H9 (cell line): Measurements from ENCODE around the gene PCNX3. TPM values are rescaled to one million over a fixed set of nuclear protein-coding genes. Genes with fewer than 3 reads are reported as not detected.

ENCODE experiments used
- DNase-seq: peaks from one replicate; pipeline ENCODE4 v3.0.0-alpha.2; 2017
- H2AFZ ChIP-seq: one replicate; pipeline ENCODE4 v1.6.1; 2013; ENCODE audit warnings: mild to moderate bottlenecking, low read length, control low read depth, moderate library complexity
- H2AK5ac ChIP-seq: 2 replicates; pipeline ENCODE4 v1.6.1; 2013; ENCODE audit warnings: low read length, control low read depth, mixed read lengths; ENCODE audit not compliant: insufficient read length
- H2BK120ac ChIP-seq: one replicate; pipeline ENCODE4 v1.6.1; 2013; ENCODE audit warnings: low read depth, mild to moderate bottlenecking, low read length, control low read depth, inconsistent platforms; ENCODE audit not compliant: poor library complexity, severe bottlenecking
- H2BK12ac ChIP-seq: 2 replicates; pipeline ENCODE4 v1.6.1; 2013; ENCODE audit warnings: low read length, control low read depth, mixed read lengths, low read depth; ENCODE audit not compliant: insufficient read length
- H2BK15ac ChIP-seq: 2 replicates; pipeline ENCODE4 v1.6.1; 2013; ENCODE audit warnings: low read depth, low read length, control low read depth
- H2BK20ac ChIP-seq: one replicate; pipeline ENCODE4 v1.6.1; 2013; ENCODE audit warnings: low read depth, mild to moderate bottlenecking, low read length, control low read depth, inconsistent platforms; ENCODE audit not compliant: poor library complexity, severe bottlenecking
- H2BK5ac ChIP-seq: 2 replicates; pipeline ENCODE4 v1.6.1; 2013; ENCODE audit warnings: low read length, control low read depth, mixed read lengths; ENCODE audit not compliant: insufficient read length
- H3K14ac ChIP-seq: 2 replicates; pipeline ENCODE4 v1.6.1; 2013; ENCODE audit warnings: low read length, control low read depth; ENCODE audit not compliant: insufficient read depth
- H3K18ac ChIP-seq: 2 replicates; pipeline ENCODE4 v1.6.1; 2013; ENCODE audit warnings: low read depth, mild to moderate bottlenecking, mixed read lengths, low read length, control low read depth; ENCODE audit not compliant: insufficient read length
- H3K23ac ChIP-seq: 2 replicates; pipeline ENCODE4 v1.6.1; 2013; ENCODE audit warnings: low read length, control low read depth, mixed read lengths, low read depth; ENCODE audit not compliant: insufficient read length
- H3K23me2 ChIP-seq: 2 replicates; pipeline ENCODE4 v1.6.1; 2013; ENCODE audit warnings: low read depth, mild to moderate bottlenecking, mixed read lengths, low read length, control low read depth; ENCODE audit not compliant: insufficient read length, poor library complexity, severe bottlenecking
- H3K27ac ChIP-seq: 2 replicates; pipeline ENCODE4 v1.5.1; 2013; ENCODE audit warnings: low read length, control low read depth, mixed read lengths, low read depth; ENCODE audit not compliant: insufficient read length
- H3K27me3 ChIP-seq: 2 replicates; pipeline ENCODE4 v1.6.1; 2013; ENCODE audit warnings: low read length, control low read depth, inconsistent platforms; ENCODE audit not compliant: insufficient read depth
- H3K4ac ChIP-seq: 2 replicates; pipeline ENCODE4 v1.6.1; 2013; ENCODE audit warnings: low read depth, mild to moderate bottlenecking, control low read depth, inconsistent platforms, low read length, moderate library complexity
- H3K4me1 ChIP-seq: 2 replicates; pipeline ENCODE4 v1.6.1; 2013; ENCODE audit warnings: low read length, control low read depth, inconsistent platforms; ENCODE audit not compliant: insufficient read depth
- H3K4me2 ChIP-seq: 2 replicates; pipeline ENCODE4 v1.6.1; 2013; ENCODE audit warnings: low read length, control low read depth, mixed read lengths; ENCODE audit not compliant: insufficient read length, insufficient read depth
- H3K56ac ChIP-seq: 2 replicates; pipeline ENCODE4 v1.6.1; 2013; ENCODE audit warnings: low read depth, mild to moderate bottlenecking, mixed read lengths, low read length, control low read depth; ENCODE audit not compliant: insufficient read length
- H3K79me1 ChIP-seq: 2 replicates; pipeline ENCODE4 v1.6.1; 2013; ENCODE audit warnings: low read depth, mild to moderate bottlenecking, moderate library complexity, low read length, control low read depth, inconsistent platforms; ENCODE audit not compliant: insufficient read depth, poor library complexity, severe bottlenecking
- H3K79me2 ChIP-seq: 2 replicates; pipeline ENCODE4 v1.6.1; 2013; ENCODE audit warnings: low read length, control low read depth, inconsistent platforms; ENCODE audit not compliant: insufficient read depth
- H3K9ac ChIP-seq: 2 replicates; pipeline ENCODE4 v1.6.1; 2013; ENCODE audit warnings: low read length, control low read depth, mixed read lengths; ENCODE audit not compliant: insufficient read length; ENCODE audit errors: extremely low read depth
- H3K9me3 ChIP-seq: one replicate; pipeline ENCODE4 v1.6.1; 2013; ENCODE audit warnings: low read depth, low read length, inconsistent platforms; ENCODE audit not compliant: control insufficient read depth
- H3T11ph ChIP-seq: one replicate; pipeline ENCODE4 v1.6.1; 2013; ENCODE audit warnings: mild to moderate bottlenecking, low read length, control low read depth, inconsistent platforms
- H4K20me1 ChIP-seq: one replicate; pipeline ENCODE4 v1.6.1; 2013; ENCODE audit not compliant: control insufficient read depth, insufficient read length, insufficient read depth
- H4K5ac ChIP-seq: 2 replicates; pipeline ENCODE4 v1.6.1; 2013; ENCODE audit warnings: low read depth, mild to moderate bottlenecking, mixed read lengths, low read length, control low read depth; ENCODE audit not compliant: insufficient read length
- H4K8ac ChIP-seq: replicated peaks from 2 replicates; pipeline ENCODE4 v1.6.1; 2013; ENCODE audit warnings: low read length, control low read depth, mixed read lengths, low read depth; ENCODE audit not compliant: insufficient read length
- H4K91ac ChIP-seq: 2 replicates; pipeline ENCODE4 v1.6.1; 2013; ENCODE audit warnings: low read depth, mild to moderate bottlenecking, moderate library complexity, mixed read lengths, low read length, control low read depth; ENCODE audit not compliant: insufficient read length
- H3K27ac Mint-ChIP-seq, 3 experiments: 2 replicates in 2 of 3; 3 replicates in 1 of 3; pipeline ENCODE4 v1.8.0; 2020 to 2021; ENCODE audit warnings: mixed read lengths in 3 of 3, mild to moderate bottlenecking in 1 of 3, moderate library complexity in 1 of 3
- H3K27me3 Mint-ChIP-seq: 2 replicates; pipeline ENCODE4 v1.8.0; 2021; ENCODE audit warnings: low read depth, mild to moderate bottlenecking, moderate library complexity, mixed read lengths
- H3K36me3 Mint-ChIP-seq, 3 experiments: 2 replicates in 2 of 3; 3 replicates in 1 of 3; pipeline ENCODE4 v1.8.0; 2020 to 2021; ENCODE audit warnings: low read depth in 3 of 3, mixed read lengths in 3 of 3; ENCODE audit not compliant: insufficient read depth in 1 of 3
- H3K4me1 Mint-ChIP-seq, 2 experiments: 2 replicates each; pipeline ENCODE4 v1.8.0; 2020; ENCODE audit warnings: mixed read lengths in 2 of 2
- H3K4me3 Mint-ChIP-seq, 2 experiments: 2 replicates in 1 of 2; 3 replicates in 1 of 2; pipeline ENCODE4 v1.8.0; 2020 to 2021; ENCODE audit warnings: mild to moderate bottlenecking in 2 of 2, mixed read lengths in 2 of 2, moderate library complexity in 1 of 2
- H3K9me3 Mint-ChIP-seq, 2 experiments: 2 replicates in 1 of 2; 3 replicates in 1 of 2; pipeline ENCODE4 v1.8.0; 2020; ENCODE audit warnings: mild to moderate bottlenecking in 2 of 2, mixed read lengths in 2 of 2, moderate library complexity in 1 of 2
- WGBS: extraction: QIAGEN DNeasy Blood & Tissue Kit; methylation state at CpG from one replicate; pipeline ENCODE4 v1.1.7; 2013; ENCODE audit warnings: missing lambda C conversion rate, low lambda C conversion rate, mixed read lengths; ENCODE audit not compliant: insufficient read length; ENCODE audit errors: extremely low coverage; 5-methylcytosine and 5-hydroxymethylcytosine counted together
- total RNA-seq: library from RNA; stranded (reverse); gene quantifications from 2 replicates; pipeline ENCODE4 v1.2.1, GENCODE V29; 2021
- TF ChIP-seq, protein P1 (sequence below): fragments of 200-600 bp; sonication (generic); conservative IDR thresholded peaks from 3 replicates; pipeline ENCODE4 v1.8.0; 2021; ENCODE audit warnings: antibody characterized with exemption, mild to moderate bottlenecking

Gene PCNX3
- total RNA-seq, 1 experiment from 2014 or later: 50.5 TPM

DNA sequence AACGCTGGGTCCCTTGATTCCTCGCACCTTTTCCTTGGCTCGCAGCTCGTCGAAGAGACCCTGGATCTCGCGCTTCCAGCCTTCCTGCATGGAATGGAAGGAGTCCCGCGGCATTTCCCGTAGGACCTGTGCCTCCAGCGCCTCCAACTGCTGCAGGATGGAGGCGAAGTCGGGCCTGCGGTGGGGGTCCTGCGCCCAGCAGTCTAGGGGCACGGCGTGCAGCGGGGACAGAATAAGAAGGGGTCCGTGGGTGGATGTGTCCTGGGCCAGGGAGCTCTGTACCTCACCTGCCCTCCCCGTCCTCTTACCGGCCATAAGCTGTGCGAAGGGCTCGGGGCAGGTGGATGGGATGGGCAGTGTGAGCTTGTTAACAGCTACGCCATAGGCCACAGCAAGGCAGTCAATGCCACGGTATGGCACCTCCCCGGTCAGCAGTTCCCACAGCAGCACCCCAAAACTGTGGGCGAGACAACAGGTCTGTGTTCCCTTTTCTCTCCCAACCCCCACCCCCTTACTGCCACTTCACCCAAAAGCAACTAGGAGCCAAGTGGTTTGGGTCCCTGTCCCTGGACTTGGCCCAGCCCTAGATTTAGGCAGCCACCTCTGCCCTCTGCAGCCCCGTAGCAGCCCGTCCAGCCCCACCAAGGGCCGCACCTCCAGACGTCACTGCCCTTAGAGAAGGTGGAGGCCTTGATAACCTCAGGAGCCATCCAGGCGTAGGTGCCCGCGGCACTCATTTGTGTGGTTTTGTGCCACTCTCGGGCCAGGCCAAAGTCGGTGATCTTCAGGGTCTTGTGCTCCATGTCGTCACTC, 7.8 kb upstream of the PCNX3 start:
- Histone ChIP-seq H3K79me2 (no peaks in the 10 kb centered on the region), H2BK20ac (no peak overlapping the region), H2BK15ac (no peak overlapping the region), H3K18ac (no peak overlapping the region), H2BK12ac (no peak overlapping the region), H3K14ac (peak overlapping the region; percentile 49; the same call in 1 of the 2 replicates), H4K20me1 (no peaks in the 10 kb centered on the region), H4K5ac (no peak overlapping the region), H3K9me3 (no peaks in the 10 kb centered on the region), H3K27me3 (no peaks in the 10 kb centered on the region), H3K27ac (no peak overlapping the region), H2BK5ac (no peak overlapping the region), H3K9ac (no peak overlapping the region), H3K4me2 (peak overlapping the region; percentile 53), H2AFZ (no peak overlapping the region), H4K91ac (no peak overlapping the region), H3K4me1 (no peaks in the 10 kb centered on the region; the same call in 1 of the 2 replicates), H2BK120ac (no peak overlapping the region), H4K8ac (no peak overlapping the region), H3K56ac (no peak overlapping the region), H3K79me1 (no peaks in the 10 kb centered on the region), H3K23me2 (peaks cover 8% of the 10 kb centered on the region), H3T11ph (no peak overlapping the region), H3K4ac (no peak overlapping the region), H2AK5ac (no peak overlapping the region), H3K23ac (no peak overlapping the region)
- TF ChIP-seq, protein P1, sequence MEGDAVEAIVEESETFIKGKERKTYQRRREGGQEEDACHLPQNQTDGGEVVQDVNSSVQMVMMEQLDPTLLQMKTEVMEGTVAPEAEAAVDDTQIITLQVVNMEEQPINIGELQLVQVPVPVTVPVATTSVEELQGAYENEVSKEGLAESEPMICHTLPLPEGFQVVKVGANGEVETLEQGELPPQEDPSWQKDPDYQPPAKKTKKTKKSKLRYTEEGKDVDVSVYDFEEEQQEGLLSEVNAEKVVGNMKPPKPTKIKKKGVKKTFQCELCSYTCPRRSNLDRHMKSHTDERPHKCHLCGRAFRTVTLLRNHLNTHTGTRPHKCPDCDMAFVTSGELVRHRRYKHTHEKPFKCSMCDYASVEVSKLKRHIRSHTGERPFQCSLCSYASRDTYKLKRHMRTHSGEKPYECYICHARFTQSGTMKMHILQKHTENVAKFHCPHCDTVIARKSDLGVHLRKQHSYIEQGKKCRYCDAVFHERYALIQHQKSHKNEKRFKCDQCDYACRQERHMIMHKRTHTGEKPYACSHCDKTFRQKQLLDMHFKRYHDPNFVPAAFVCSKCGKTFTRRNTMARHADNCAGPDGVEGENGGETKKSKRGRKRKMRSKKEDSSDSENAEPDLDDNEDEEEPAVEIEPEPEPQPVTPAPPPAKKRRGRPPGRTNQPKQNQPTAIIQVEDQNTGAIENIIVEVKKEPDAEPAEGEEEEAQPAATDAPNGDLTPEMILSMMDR: no peak
- no CpG with 5 or more reads among the region's 37 CpGs for WGBS
- H3K4me1 Mint-ChIP-seq: peaks cover 14 to 28% of the 10 kb centered on the region in 2 experiments
- peaks cover 1% of the 10 kb centered on the region; the same call in 1 of the 2 replicates for H3K27me3 Mint-ChIP-seq
- no peak for DNase-seq
- peak overlapping the region in 2 of 3 experiments; percentile 27 to 70; a peak in 4 of 7 replicates for H3K27ac Mint-ChIP-seq
- H3K36me3 Mint-ChIP-seq: peaks cover 15 to 63% (median 62%) of the 10 kb centered on the region in 3 experiments; a peak in 6 of 7 replicates
- H3K4me3 Mint-ChIP-seq: peak overlapping the region; percentile 55 to 81
- H3K9me3 Mint-ChIP-seq: no peaks in the 10 kb centered on the region
